Lower leg skin (tissue), 3 donors: Measurements from ENCODE around the gene LHFPL5.

ENCODE experiments used
- CTCF ChIP-seq, 3 donors: fragments of 450-650 bp; IDR thresholded peaks; one replicate each; pipeline ENCODE4 v1.5.1; 2016; ENCODE audit warnings: antibody characterized with exemption in 3 of 3, mild to moderate bottlenecking in 3 of 3, moderate library complexity in 2 of 3
- POLR2A ChIP-seq, 2 donors: fragments of 450-650 bp; IDR thresholded peaks; one replicate each; pipeline ENCODE4 v1.6.1; 2016 to 2017; ENCODE audit warnings: antibody characterized with exemption in 2 of 2, mild to moderate bottlenecking in 1 of 2, moderate library complexity in 1 of 2

DNA sequence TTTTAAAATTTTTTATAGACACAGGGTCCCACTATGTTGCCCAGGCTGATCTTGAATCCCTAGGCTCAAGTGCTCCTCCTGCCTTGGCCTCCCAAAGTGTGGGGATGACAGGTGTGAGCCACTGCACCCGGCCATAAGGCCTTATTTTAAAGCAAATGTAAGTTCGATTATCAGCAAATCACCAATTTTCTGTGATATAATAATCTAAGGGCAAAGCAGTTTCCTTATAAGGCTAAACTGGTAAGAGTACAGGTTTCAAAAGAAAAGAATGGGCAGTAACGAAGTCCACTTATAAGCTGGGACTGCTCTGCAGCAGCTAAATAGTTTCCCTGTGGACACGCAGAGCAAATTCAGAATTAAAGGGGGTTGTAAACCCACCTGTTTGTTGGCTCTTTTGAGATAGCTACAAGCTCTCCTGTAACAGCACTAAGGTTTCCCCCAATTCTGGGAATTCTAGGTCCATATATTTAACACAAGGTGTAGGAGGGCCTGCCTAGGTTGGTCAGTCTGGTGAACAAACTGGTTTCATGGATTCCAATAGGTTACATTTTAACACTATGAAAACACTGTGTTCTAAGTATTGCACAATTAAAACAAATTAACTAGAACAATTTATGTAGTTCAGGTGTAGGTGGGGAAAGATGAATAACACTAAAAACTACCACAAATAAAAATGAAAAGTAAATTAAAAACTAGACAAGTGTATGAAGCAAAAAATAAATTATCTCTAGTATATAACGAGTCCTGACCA lies 26.3 kb downstream of the LHFPL5 start:
- TF ChIP-seq POLR2A (IDR thresholded peaks at IDR 0.05) (no peak), CTCF (IDR thresholded peaks at IDR 0.05) (no peak)
